HCT116 (cell line): ENCODE results near the gene ALCAM. TPM values are rescaled to one million over a fixed set of nuclear protein-coding genes. Genes with fewer than 3 reads are reported as not detected.
A peak's percentile ranks its signal among the peaks of the same experiment; 100 is the strongest.

Experiments
- ATAC-seq: fragments of 200-7000 bp; cut with Tn5 transposase; 2 replicates; pipeline ENCODE4 v1.9.1; 2020; ENCODE audit warnings: mild to moderate bottlenecking, moderate library complexity
- BruUV-seq: library from RNA; stranded (reverse); fragments of 400-500 nt; replicated peaks from 2 replicates; lab custom pipeline; 2021; lab: Mats Ljungman, UMichigan
- CTCF ChIA-PET: fragments of 300-600 bp; sonication (Branson Sonifier 250); formaldehyde crosslinking; loops from one replicate; lab custom pipeline; 2021; ENCODE audit warnings: antibody characterized with exemption; lab: Charles Lee
- POLR2A ChIA-PET: fragments of 300-600, 350-600 bp; sonication (Branson Sonifier 250); formaldehyde crosslinking; loops from one replicate; lab custom pipeline; 2021; ENCODE audit warnings: antibody characterized with exemption; lab: Charles Lee
- RAD21 ChIA-PET, 2 experiments: fragments of 300-600 bp; sonication (Branson Sonifier 250); formaldehyde crosslinking; loops; one replicate each; lab custom pipeline; 2023; ENCODE audit warnings: low total read pairs in 2 of 2; ENCODE audit not compliant: uncharacterized antibody in 2 of 2, unreplicated experiment in 2 of 2, low non-redundant PET in 1 of 2; lab: Charles Lee
- DNase-seq: peaks from one replicate; pipeline ENCODE4 v3.0.0-alpha.2; 2010; ENCODE audit warnings: low read depth, low spot score
- H2AFZ ChIP-seq: fragments of 200-600 bp; shearing (Covaris generic), sonication (generic); 2 replicates; pipeline ENCODE4 v1.6.1; 2017; ENCODE audit warnings: low read depth, mixed run types, mixed read lengths, antibody characterized with exemption, low read length; ENCODE audit not compliant: poor library complexity, severe bottlenecking
- H3K27ac ChIP-seq: 2 replicates; pipeline ENCODE4 v1.5.1; 2012; ENCODE audit warnings: low read depth, low read length
- H3K27me3 ChIP-seq: fragments of 200-600 bp; sonication (generic); 2 replicates; pipeline ENCODE4 v1.6.1; 2016; ENCODE audit warnings: mixed run types, low read length, mixed read lengths; ENCODE audit not compliant: insufficient read depth
- H3K36me3 ChIP-seq, 2 experiments: fragments of 200-500 bp in 1 of 2; fragments of 200-600 bp in 1 of 2; sonication (Bioruptor generic) in 1 of 2; sonication (generic) in 1 of 2; 2 replicates each; pipeline versions ENCODE4 v1.5.1 to v1.6.1; 2014 to 2016; ENCODE audit warnings: low read length in 2 of 2, inconsistent platforms in 1 of 2, mixed read lengths in 1 of 2, mixed run types in 1 of 2; ENCODE audit not compliant: insufficient read depth in 2 of 2, control insufficient read depth in 1 of 2
- H3K4me1 ChIP-seq, 2 experiments: fragments of 200-600 bp in 1 of 2; sonication (generic) in 1 of 2; 2 replicates each; pipeline versions ENCODE4 v1.5.1 to v1.6.1; 2012 to 2017; ENCODE audit warnings: low read length in 2 of 2, inconsistent platforms in 1 of 2, mild to moderate bottlenecking in 1 of 2, mixed read lengths in 1 of 2, mixed run types in 1 of 2, moderate library complexity in 1 of 2; ENCODE audit not compliant: insufficient read depth in 2 of 2, control insufficient read depth in 1 of 2
- H3K4me2 ChIP-seq: fragments of 200-600 bp; sonication (generic); 2 replicates; pipeline ENCODE4 v1.6.1; 2017; ENCODE audit warnings: mixed run types, low read length, mixed read lengths
- H3K4me3 ChIP-seq, 2 experiments: fragments of 200-600 bp in 1 of 2; sonication (generic) in 1 of 2; replicated peaks in 1 of 2; 2 replicates each; pipeline ENCODE4 v1.5.1; 2011 to 2016; ENCODE audit warnings: low read length in 2 of 2, control low read depth in 1 of 2, low read depth in 1 of 2, mild to moderate bottlenecking in 1 of 2, mixed read lengths in 1 of 2, mixed run types in 1 of 2
- H3K79me2 ChIP-seq: fragments of 200-600 bp; sonication (generic); 2 replicates; pipeline ENCODE4 v1.6.1; 2017; ENCODE audit warnings: mild to moderate bottlenecking, mixed run types, low read length, moderate library complexity, mixed read lengths; ENCODE audit not compliant: insufficient read depth
- H3K9ac ChIP-seq: fragments of 200-600 bp; sonication (generic); 2 replicates; pipeline ENCODE4 v1.6.1; 2016; ENCODE audit warnings: low read length, mixed read lengths
- H3K9me2 ChIP-seq: fragments of 200-600 bp; sonication (generic), shearing (Covaris generic); 2 replicates; pipeline ENCODE4 v1.6.1; 2017; ENCODE audit warnings: mixed run types, mild to moderate bottlenecking, moderate library complexity; ENCODE audit not compliant: insufficient read depth
- H3K9me3 ChIP-seq, 2 experiments: fragments of 200-500 bp in 1 of 2; fragments of 200-600 bp in 1 of 2; sonication (Bioruptor generic) in 1 of 2; sonication (generic) in 1 of 2; 2 replicates each; pipeline ENCODE4 v1.6.1; 2014 to 2017; ENCODE audit warnings: low read length in 2 of 2, mixed read lengths in 2 of 2, inconsistent platforms in 1 of 2, low read depth in 1 of 2, mild to moderate bottlenecking in 1 of 2, mixed run types in 1 of 2, moderate library complexity in 1 of 2; ENCODE audit not compliant: control insufficient read depth in 1 of 2, insufficient read depth in 1 of 2
- H4K20me1 ChIP-seq: fragments of 200-600 bp; sonication (generic), shearing (Covaris generic); 2 replicates; pipeline ENCODE4 v1.6.1; 2017; ENCODE audit warnings: mixed run types, mild to moderate bottlenecking, moderate library complexity; ENCODE audit not compliant: insufficient read depth
- CBX3 ChIP-seq: IDR thresholded peaks from 2 replicates; pipeline ENCODE4 v1.6.1; 2012; ENCODE audit warnings: low read depth
- CEBPB ChIP-seq: IDR thresholded peaks from 2 replicates; pipeline ENCODE4 v1.6.1; 2012; ENCODE audit warnings: low read depth
- EGR1 ChIP-seq: IDR thresholded peaks from 2 replicates; pipeline ENCODE4 v1.6.1; 2012; ENCODE audit warnings: low read depth
- ELF1 ChIP-seq: IDR thresholded peaks from 2 replicates; pipeline ENCODE4 v1.6.1; 2012; ENCODE audit warnings: low read depth, borderline replicate concordance
- EZH2 ChIP-seq: fragments of 200-600 bp; sonication (generic); IDR thresholded peaks from 2 replicates; pipeline ENCODE4 v1.6.1; 2017; ENCODE audit warnings: antibody characterized with exemption, mixed run types
- EZH2phosphoT487 ChIP-seq: fragments of 200-600 bp; IDR thresholded peaks from 2 replicates; pipeline ENCODE4 v1.6.1; 2018; ENCODE audit warnings: antibody characterized with exemption, borderline replicate concordance
- FOSL1 ChIP-seq: IDR thresholded peaks from 2 replicates; pipeline ENCODE4 v1.6.1; 2012; ENCODE audit warnings: low read depth
- JUND ChIP-seq: IDR thresholded peaks from 2 replicates; pipeline ENCODE4 v1.6.1; 2012
- POLR2A ChIP-seq: IDR thresholded peaks from 2 replicates; pipeline ENCODE4 v1.7.0; 2011; ENCODE audit warnings: borderline replicate concordance; ENCODE audit not compliant: insufficient read depth, insufficient read length; ENCODE audit errors: extremely low read depth
- RAD21 ChIP-seq: IDR thresholded peaks from 2 replicates; pipeline ENCODE4 v1.6.1; 2012; ENCODE audit warnings: low read depth, mild to moderate bottlenecking
- SIN3A ChIP-seq: IDR thresholded peaks from 2 replicates; pipeline ENCODE4 v1.6.1; 2012; ENCODE audit warnings: low read depth
- SP1 ChIP-seq: IDR thresholded peaks from 2 replicates; pipeline ENCODE4 v1.6.1; 2012; ENCODE audit warnings: low read depth
- YY1 ChIP-seq: IDR thresholded peaks from 2 replicates; pipeline ENCODE4 v1.6.1; 2011; ENCODE audit warnings: low read length, low read depth, moderate library complexity, mild to moderate bottlenecking; ENCODE audit not compliant: insufficient replicate concordance; ENCODE audit errors: extremely low read depth
- ZFX ChIP-seq: fragments of 450-650 bp; IDR thresholded peaks from 2 replicates; pipeline ENCODE4 v1.6.1; 2017
- ZNF274 ChIP-seq: fragments of 200-500 bp; sonication (Bioruptor generic); IDR thresholded peaks from 2 replicates; pipeline ENCODE4 v1.6.1; 2014; ENCODE audit warnings: mild to moderate bottlenecking, low read depth, low read length, inconsistent platforms
- intact Hi-C: fragments of 100-400 bp; cut with micrococcal nuclease; formaldehyde crosslinking; loops from 2 replicates; pipeline ENCODE4 v1.10.0; 2022
- total RNA-seq: library from RNA; stranded (reverse); gene quantifications from one replicate; pipeline ENCODE4 v1.2.1, GENCODE V29; 2021; ENCODE audit not compliant: unreplicated experiment
- TF ChIP-seq, protein P1 (sequence below), 3 experiments: fragments of 200-600 bp in 1 of 3; sonication (generic) in 1 of 3; IDR thresholded peaks in 2 of 3; conservative IDR thresholded peaks in 1 of 3; 2 replicates each; pipeline ENCODE4 v1.5.1; 2012 to 2017; ENCODE audit warnings: low read depth in 2 of 3, low read length in 2 of 3, antibody characterized with exemption in 1 of 3, borderline replicate concordance in 1 of 3, control low read depth in 1 of 3, mild to moderate bottlenecking in 1 of 3, mixed read lengths in 1 of 3, mixed run types in 1 of 3, moderate library complexity in 1 of 3; ENCODE audit not compliant: insufficient read depth in 1 of 3

Gene ALCAM
- total RNA-seq, 1 experiment from 2014 or later, result 56.7 TPM

DNA sequence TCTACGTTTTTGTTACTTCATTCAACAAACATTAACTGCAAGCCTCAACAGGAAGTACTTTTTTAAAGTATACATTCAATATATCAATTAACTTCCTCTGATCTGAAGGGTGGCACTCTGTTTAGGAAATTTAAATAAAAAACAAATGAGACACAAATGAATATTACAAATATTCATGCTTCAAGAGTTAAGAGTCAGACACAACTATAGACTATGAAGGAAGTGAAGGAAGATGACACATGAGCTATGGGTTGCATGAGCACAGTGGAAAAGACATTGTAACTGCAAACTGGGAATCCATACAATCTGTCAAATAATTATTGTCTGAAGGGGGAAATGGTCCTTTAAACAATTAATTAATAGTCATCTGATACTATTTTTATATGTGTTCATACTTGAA lies 26.8 kb upstream of the ALCAM start:
- H3K79me2 ChIP-seq, result no peaks in the 10 kb centered on the region
- CTCF ChIA-PET, result no interaction called here
- ATAC-seq (no peak), DNase-seq (no peak)
- no peak overlapping the region for H3K9ac ChIP-seq
- peak overlapping the region; percentile 36 for H2AFZ ChIP-seq
- TF ChIP-seq SIN3A (no peak), CBX3 (no peak), POLR2A (no peak), CEBPB (no peak), JUND (no peak), EZH2 (no peak), SP1 (no peak), FOSL1 (no peak), RAD21 (no peak), EZH2phosphoT487 (no peak), EGR1 (no peak), YY1 (no peak), ZNF274 (no peak), ELF1 (no peak), ZFX (no peak)
- TF ChIP-seq, protein P1, sequence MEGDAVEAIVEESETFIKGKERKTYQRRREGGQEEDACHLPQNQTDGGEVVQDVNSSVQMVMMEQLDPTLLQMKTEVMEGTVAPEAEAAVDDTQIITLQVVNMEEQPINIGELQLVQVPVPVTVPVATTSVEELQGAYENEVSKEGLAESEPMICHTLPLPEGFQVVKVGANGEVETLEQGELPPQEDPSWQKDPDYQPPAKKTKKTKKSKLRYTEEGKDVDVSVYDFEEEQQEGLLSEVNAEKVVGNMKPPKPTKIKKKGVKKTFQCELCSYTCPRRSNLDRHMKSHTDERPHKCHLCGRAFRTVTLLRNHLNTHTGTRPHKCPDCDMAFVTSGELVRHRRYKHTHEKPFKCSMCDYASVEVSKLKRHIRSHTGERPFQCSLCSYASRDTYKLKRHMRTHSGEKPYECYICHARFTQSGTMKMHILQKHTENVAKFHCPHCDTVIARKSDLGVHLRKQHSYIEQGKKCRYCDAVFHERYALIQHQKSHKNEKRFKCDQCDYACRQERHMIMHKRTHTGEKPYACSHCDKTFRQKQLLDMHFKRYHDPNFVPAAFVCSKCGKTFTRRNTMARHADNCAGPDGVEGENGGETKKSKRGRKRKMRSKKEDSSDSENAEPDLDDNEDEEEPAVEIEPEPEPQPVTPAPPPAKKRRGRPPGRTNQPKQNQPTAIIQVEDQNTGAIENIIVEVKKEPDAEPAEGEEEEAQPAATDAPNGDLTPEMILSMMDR (IDR thresholded peaks at IDR 0.05 in 2 of 3, conservative IDR thresholded peaks at IDR 0.05 in 1 of 3; ENCODE audit: borderline replicate concordance in 1 of 3, insufficient read depth in 1 of 3, low read depth in 2 of 3, low read length in 2 of 3), result no peak
- BruUV-seq, result no TSS peak
- H3K4me1 ChIP-seq, result no peaks in the 10 kb centered on the region
- no peaks in the 10 kb centered on the region for H3K9me3 ChIP-seq
- H4K20me1 ChIP-seq, result no peaks in the 10 kb centered on the region
- no peaks in the 10 kb centered on the region for H3K9me2 ChIP-seq
- no peaks in the 10 kb centered on the region for H3K36me3 ChIP-seq
- intact Hi-C loops, result no loop called here
- POLR2A ChIA-PET, result no interaction called here
- H3K27me3 ChIP-seq, result no peaks in the 10 kb centered on the region
- RAD21 ChIA-PET, result no interaction called here
- H3K4me3 ChIP-seq, result no peak overlapping the region
- no peak overlapping the region for H3K27ac ChIP-seq
- no peak overlapping the region for H3K4me2 ChIP-seq
